Activated CD4-positive, alpha-beta T cell treated with anti-CD3 and anti-CD28 coated beads, Interleukin-2, Interleukin-6, amounts not matched to agents 100 ng/mL and 50 ng/mL, durations not matched to agents 16 hours and 8 hours (primary cell): ENCODE measurements around the gene MUC5B.

ENCODE experiments used
- DNase-seq: peaks from one replicate; pipeline ENCODE4 v3.0.0-alpha.2; 2020

Gene MUC5B

GRCh38 chr11:1223346-1224110 lies 662 bp downstream of the MUC5B start:
- DNase-seq = no peak

- DNase-seq = no peak
Observed at GRCh38 chr11:1224111-1224490, 1.2 kb downstream of the MUC5B start.

GRCh38 chr11:1224491-1225385 lies 1.9 kb downstream of the MUC5B start:
- no peak for DNase-seq

- no peak for DNase-seq
Observed at GRCh38 chr11:1225386-1226225, 2.7 kb downstream of the MUC5B start.

GRCh38 chr11:1226226-1226985 lies 3.5 kb downstream of the MUC5B start:
- DNase-seq = no peak

- DNase-seq = no peak
Observed at GRCh38 chr11:1226986-1227550, 4.2 kb downstream of the MUC5B start.

- no peak for DNase-seq
Observed at GRCh38 chr11:1227551-1228100, 4.8 kb downstream of the MUC5B start.

GRCh38 chr11:1228101-1228821 lies 5.4 kb downstream of the MUC5B start:
- DNase-seq = no peak

GRCh38 chr11:1228921-1229451 lies 6.1 kb downstream of the MUC5B start:
- DNase-seq = no peak

- no peak for DNase-seq
Observed at GRCh38 chr11:1229471-1230120, 6.7 kb downstream of the MUC5B start.

GRCh38 chr11:1230121-1230455 lies 7.2 kb downstream of the MUC5B start:
- no peak for DNase-seq

- no peak for DNase-seq
Observed at GRCh38 chr11:1230456-1231395, 7.9 kb downstream of the MUC5B start.

- no peak for DNase-seq
Observed at GRCh38 chr11:1231396-1232020, 8.6 kb downstream of the MUC5B start.

- no peak for DNase-seq
Observed at GRCh38 chr11:1232021-1232882, 9.4 kb downstream of the MUC5B start.

GRCh38 chr11:1232883-1233321 lies 10.0 kb downstream of the MUC5B start:
- DNase-seq = no peak

GRCh38 chr11:1233351-1234053 lies 10.6 kb downstream of the MUC5B start:
- no peak for DNase-seq
